Measurements from ENCODE around the gene PRM3. TPM values are rescaled to one million over a fixed set of nuclear protein-coding genes. Genes with fewer than 3 reads are reported as not detected.

PRM3 gene
- total RNA-seq, 1 experiment from 2014 or later: not detected

DNA sequence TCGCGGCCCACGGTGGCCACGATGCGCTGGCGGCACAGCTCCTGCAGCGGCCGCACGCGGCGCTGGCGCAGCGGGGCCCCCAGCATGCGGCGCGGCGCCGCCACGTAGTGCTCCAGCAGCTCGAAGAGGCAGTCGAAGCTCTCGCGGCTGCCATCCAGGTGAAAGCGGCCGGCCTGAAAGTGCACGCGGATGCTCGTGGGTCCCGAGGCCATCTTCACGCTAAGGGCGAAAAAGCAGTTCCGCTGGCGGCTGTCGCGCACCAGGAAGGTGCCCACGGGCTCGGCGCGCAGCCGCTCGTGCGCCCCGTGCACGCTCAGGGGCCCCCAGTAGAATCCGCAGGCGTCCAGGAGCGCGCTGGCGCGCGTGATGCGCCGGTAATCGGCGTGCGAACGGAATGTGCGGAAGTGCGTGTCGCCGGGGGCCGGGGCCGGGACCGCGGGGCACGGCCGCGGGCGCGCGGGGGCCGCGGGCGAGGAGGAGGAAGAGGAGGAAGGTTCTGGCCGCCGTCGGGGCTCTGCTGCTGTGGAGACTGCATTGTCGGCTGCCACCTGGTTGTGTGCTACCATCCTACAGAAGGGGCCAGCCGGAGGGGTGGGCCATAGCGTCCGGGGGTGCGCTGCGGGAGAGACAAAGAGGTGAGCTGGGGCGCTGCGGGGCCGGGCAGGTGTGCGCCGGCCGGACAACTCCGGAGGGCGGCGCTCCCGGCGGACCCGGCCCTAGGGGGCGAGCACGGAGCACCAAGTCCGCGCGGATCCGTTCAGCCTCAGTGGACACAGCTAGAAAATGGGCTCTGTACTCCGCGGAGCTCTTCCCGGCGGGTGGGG, 18.3 kb downstream of the PRM3 start:
- Mint-ChIP-seq H3K36me3 (ENCODE audit: insufficient read depth, unreplicated experiment) (peaks cover 45% of the 10 kb centered on the region), H3K4me3 (ENCODE audit: unreplicated experiment) (peak overlapping the region; percentile 97), H3K27ac (ENCODE audit: unreplicated experiment) (peak overlapping the region; percentile 67), H3K4me1 (ENCODE audit: low read depth, unreplicated experiment) (peaks cover 15% of the 10 kb centered on the region), H3K9me3 (ENCODE audit: unreplicated experiment) (no peaks in the 10 kb centered on the region), H3K27me3 (ENCODE audit: insufficient read depth, unreplicated experiment) (no peaks in the 10 kb centered on the region)
- peak in 1 of 2 experiments; percentile 64 for DNase-seq
- H3K4me1 ChIP-seq: peaks cover 18% of the 10 kb centered on the region
- H3K36me3 ChIP-seq (ENCODE audit: control insufficient read depth, insufficient read depth, low read length): no peaks in the 10 kb centered on the region
- peak in 1 of 2 experiments; percentile 10 for TF ChIP-seq CTCF (IDR thresholded peaks at IDR 0.05; ENCODE audit: insufficient read depth in 1 of 2, low read depth in 1 of 2, low read length in 1 of 2, severe bottlenecking in 1 of 2, unreplicated experiment in 1 of 2)
- no peaks in the 10 kb centered on the region for H3K9me3 ChIP-seq
- no TSS peak for BruUV-seq (replicated peaks)
- no peaks in the 10 kb centered on the region for H3K27me3 ChIP-seq (replicated peaks; ENCODE audit: control insufficient read depth, insufficient read depth, low read length)
- H3K4me3 ChIP-seq (ENCODE audit: low read depth, low read length): peak overlapping the region; percentile 81
- ChIA-PET POLR2A (interaction anchor here (0.6 to 3.6 kb wide), 19 partner anchors 19 to 722 kb away, joined by 3 to 21 read pairs (median 6); partner anchors contain the start of genes PRM3 and SNX29), CTCF (interaction anchor here (0.6 to 2.4 kb wide), 18 partner anchors 24 to 287 kb away, joined by 3 to 29 read pairs (median 5); no protein-coding TSS in a partner anchor)
- intact Hi-C loops (cut with micrococcal nuclease; ENCODE audit: unreplicated experiment): loop anchor here (1.0 to 10.0 kb wide), 2 partner anchors 150 to 284 kb away; no protein-coding TSS in a partner anchor

DNA sequence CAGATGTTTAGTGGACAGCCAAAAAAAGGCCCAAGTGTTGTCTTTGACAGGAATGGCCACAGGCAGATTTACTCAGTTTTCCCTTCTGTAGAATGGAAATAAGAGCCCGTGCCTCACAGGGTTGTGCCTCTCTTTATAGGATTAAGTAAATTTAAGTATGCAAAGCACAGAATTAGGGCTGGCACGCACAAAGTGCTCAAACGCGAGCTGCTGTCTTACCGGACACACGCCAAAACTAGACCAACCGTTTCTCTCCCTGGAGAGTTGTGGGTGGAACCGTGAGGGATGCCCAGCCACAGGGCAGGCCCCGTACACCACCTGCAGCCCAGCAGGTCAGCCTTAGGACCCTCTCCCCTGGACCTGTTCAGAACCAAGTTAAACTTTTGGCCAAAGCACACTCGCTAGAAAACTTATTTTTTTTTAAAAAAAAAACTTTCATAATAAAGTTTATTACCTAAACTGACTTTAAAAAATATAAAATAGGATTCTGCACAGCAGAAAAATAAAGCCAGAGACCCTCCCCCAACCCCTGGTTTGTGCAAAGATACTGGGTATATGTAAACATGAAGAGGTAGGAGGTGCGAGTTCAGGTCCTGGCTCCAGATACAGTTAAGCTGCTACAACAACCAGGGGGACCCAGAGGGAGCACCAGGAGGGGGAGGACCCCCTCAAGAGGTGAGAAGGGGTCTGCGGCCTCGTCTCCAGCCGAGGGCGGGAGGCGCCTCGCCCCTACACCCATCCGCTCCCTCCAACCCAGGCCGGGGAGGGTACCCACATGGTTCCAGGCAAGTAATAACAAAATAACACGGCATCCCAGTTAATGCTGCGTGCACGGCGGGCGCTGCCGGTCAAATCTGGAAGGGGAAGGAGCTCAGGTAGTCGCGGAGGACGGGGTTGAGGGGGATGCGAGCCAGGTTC, 19.2 kb downstream of the PRM3 start:
- Mint-ChIP-seq H3K4me3 (ENCODE audit: unreplicated experiment) (peak overlapping the region; percentile 97), H3K36me3 (ENCODE audit: insufficient read depth, unreplicated experiment) (peaks cover 51% of the 10 kb centered on the region), H3K4me1 (ENCODE audit: low read depth, unreplicated experiment) (peaks cover 7% of the 10 kb centered on the region), H3K9me3 (ENCODE audit: unreplicated experiment) (no peaks in the 10 kb centered on the region), H3K27ac (ENCODE audit: unreplicated experiment) (peak overlapping the region; percentile 67), H3K27me3 (ENCODE audit: insufficient read depth, unreplicated experiment) (no peaks in the 10 kb centered on the region)
- Histone ChIP-seq H3K27me3 (replicated peaks; ENCODE audit: control insufficient read depth, insufficient read depth, low read length) (no peaks in the 10 kb centered on the region), H3K36me3 (ENCODE audit: control insufficient read depth, insufficient read depth, low read length) (no peaks in the 10 kb centered on the region), H3K4me1 (peaks cover 9% of the 10 kb centered on the region), H3K9me3 (no peaks in the 10 kb centered on the region), H3K4me3 (ENCODE audit: low read depth, low read length) (peak overlapping the region; percentile 81)
- intact Hi-C loops (cut with micrococcal nuclease; ENCODE audit: unreplicated experiment): loop anchor here (10.0 kb wide), 1 partner anchor 149 kb away; no protein-coding TSS in a partner anchor
- POLR2A ChIA-PET: interaction anchor here (0.6 to 3.6 kb wide), 4 partner anchors 26 to 283 kb away, joined by 3 to 21 read pairs (median 6); no protein-coding TSS in a partner anchor
- DNase-seq: no peak
- BruUV-seq (replicated peaks): TSS peak; percentile 45
- CTCF ChIA-PET: interaction anchor here (1.2 to 2.0 kb wide), 8 partner anchors 30 to 286 kb away, joined by 3 to 23 read pairs (median 8); no protein-coding TSS in a partner anchor
- TF ChIP-seq CTCF (IDR thresholded peaks at IDR 0.05; ENCODE audit: insufficient read depth in 1 of 2, low read depth in 1 of 2, low read length in 1 of 2, severe bottlenecking in 1 of 2, unreplicated experiment in 1 of 2): no peak
